PC-3 (cell line): ENCODE data around the gene ARHGAP26. TPM values are rescaled to one million over a fixed set of nuclear protein-coding genes. Genes with fewer than 3 reads are reported as not detected.

Experiments used
- ATAC-seq: fragments of 200-7000 bp; cut with Tn5 transposase; 2 replicates; pipeline ENCODE4 v1.9.1; 2020; ENCODE audit warnings: mild to moderate bottlenecking, moderate library complexity
- BruUV-seq: library from RNA; stranded (reverse); fragments of 400-500 nt; replicated peaks from 2 replicates; lab custom pipeline; 2021; lab: Mats Ljungman, UMichigan
- CTCF ChIA-PET: fragments of 300-600 bp; sonication (Branson Sonifier 250); formaldehyde crosslinking; loops from one replicate; lab custom pipeline; 2022; ENCODE audit warnings: antibody characterized with exemption; lab: Charles Lee
- POLR2A ChIA-PET: fragments of 300-600 bp; sonication (Branson Sonifier 250); formaldehyde crosslinking; loops from one replicate; lab custom pipeline; 2022; ENCODE audit warnings: antibody characterized with exemption; ENCODE audit not compliant: unreplicated experiment; lab: Charles Lee
- DNase-seq: peaks from one replicate; pipeline ENCODE4 v3.0.0-alpha.2; 2015
- H2AFZ ChIP-seq: fragments of 300-600 bp; sonication (generic); 2 replicates; pipeline ENCODE4 v1.6.0; 2016; ENCODE audit warnings: antibody characterized with exemption, low read length
- H3F3A ChIP-seq: fragments of 300-600 bp; sonication (generic); one replicate; pipeline ENCODE4 v1.6.0; 2017; ENCODE audit warnings: antibody characterized with exemption, low read length, control low read depth, mild to moderate bottlenecking; ENCODE audit not compliant: unreplicated experiment
- H3K27ac ChIP-seq: fragments of 300-600 bp; sonication (generic); 2 replicates; pipeline ENCODE4 v1.5.1; 2016; ENCODE audit warnings: mild to moderate bottlenecking, low read length
- H3K27me3 ChIP-seq: fragments of 300-600 bp; sonication (generic); 2 replicates; pipeline ENCODE4 v1.6.1; 2016; ENCODE audit warnings: low read length, mixed read lengths
- H3K36me3 ChIP-seq: fragments of 300-600 bp; sonication (generic); 2 replicates; pipeline ENCODE4 v1.6.1; 2016; ENCODE audit warnings: low read depth, mixed run types, low read length, mixed read lengths
- H3K4me1 ChIP-seq: fragments of 300-600 bp; sonication (generic); 2 replicates; pipeline ENCODE4 v1.5.1; 2016; ENCODE audit warnings: low read length; ENCODE audit not compliant: insufficient read depth
- H3K4me2 ChIP-seq: fragments of 300-600 bp; sonication (generic); 2 replicates; pipeline ENCODE4 v1.6.0; 2016; ENCODE audit warnings: low read length
- H3K4me3 ChIP-seq: fragments of 300-600 bp; sonication (generic); 2 replicates; pipeline ENCODE4 v1.5.1; 2016; ENCODE audit warnings: mild to moderate bottlenecking, low read length, mixed read lengths
- H3K79me2 ChIP-seq: fragments of 300-600 bp; sonication (generic); 2 replicates; pipeline ENCODE4 v1.6.1; 2017; ENCODE audit warnings: low read length, mixed read lengths
- H3K9ac ChIP-seq: fragments of 300-600 bp; sonication (generic); 2 replicates; pipeline ENCODE4 v1.6.0; 2016; ENCODE audit warnings: mild to moderate bottlenecking, low read length
- H3K9me2 ChIP-seq: fragments of 300-600 bp; sonication (generic); replicated peaks from 2 replicates; pipeline ENCODE4 v1.6.1; 2016; ENCODE audit warnings: mixed run types, low read length, mixed read lengths
- H3K9me3 ChIP-seq: fragments of 300-600 bp; sonication (generic); 2 replicates; pipeline ENCODE4 v1.6.1; 2016; ENCODE audit warnings: low read length, mixed read lengths
- H4K20me1 ChIP-seq: fragments of 300-600 bp; sonication (generic); 2 replicates; pipeline ENCODE4 v1.6.1; 2016; ENCODE audit warnings: low read length, mixed read lengths
- CTCF ChIP-seq: fragments of 300-600 bp; sonication (generic); conservative IDR thresholded peaks from 2 replicates; pipeline ENCODE4 v1.5.1; 2017; ENCODE audit warnings: antibody characterized with exemption, low read depth, mild to moderate bottlenecking, low read length
- EZH2 ChIP-seq: fragments of 300-600 bp; sonication (generic); IDR thresholded peaks from one replicate; pipeline ENCODE4 v1.6.1; 2017; ENCODE audit warnings: antibody characterized with exemption, mild to moderate bottlenecking, low read length; ENCODE audit not compliant: unreplicated experiment
- EZH2phosphoT487 ChIP-seq: fragments of 300-600 bp; sonication (generic); IDR thresholded peaks from 2 replicates; pipeline ENCODE4 v1.6.1; 2018; ENCODE audit warnings: mild to moderate bottlenecking, antibody characterized with exemption, low read length, borderline replicate concordance
- intact Hi-C: fragments of 100-400 bp; cut with micrococcal nuclease; formaldehyde crosslinking; loops from 2 replicates; pipeline ENCODE4 v1.9.0; 2023
- total RNA-seq: library from RNA; depleted of rRNA; stranded (reverse); fragments of >200 nt; gene quantifications from 2 replicates; pipeline ENCODE4 v1.2.3, GENCODE V29; 2014

Gene ARHGAP26
- total RNA-seq, 1 experiment from 2014 or later, result 11.7 TPM

GRCh38 chr5:142894749-142895148 is 124.6 kb downstream of the ARHGAP26 start:
- no peaks in the 10 kb centered on the region for H4K20me1 ChIP-seq
- no peaks in the 10 kb centered on the region for H3K9me3 ChIP-seq
- H3K27ac ChIP-seq, result no peak overlapping the region
- H3K9ac ChIP-seq, result no peak overlapping the region
- 0 out of 2 replicates have a peak, but pooled peaks cover 5% of the 10 kb centered on the region for H3K36me3 ChIP-seq
- CTCF ChIA-PET, result no interaction called here
- POLR2A ChIA-PET, result no interaction called here
- no peaks in the 10 kb centered on the region for H3K9me2 ChIP-seq
- DNase-seq (peak; percentile 36), ATAC-seq (no peak)
- H3K4me1 ChIP-seq, result peaks cover 24% of the 10 kb centered on the region
- no peak overlapping the region for H2AFZ ChIP-seq
- intact Hi-C loops, result no loop called here
- H3K4me3 ChIP-seq, result no peak overlapping the region
- no peaks in the 10 kb centered on the region for H3K27me3 ChIP-seq
- no peaks in the 10 kb centered on the region for H3K79me2 ChIP-seq
- BruUV-seq, result no TSS peak
- TF ChIP-seq CTCF, result no peak
- no peak for TF ChIP-seq EZH2
- no peak for TF ChIP-seq EZH2phosphoT487
- H3K4me2 ChIP-seq, result no peak overlapping the region
- no peaks in the 10 kb centered on the region for H3F3A ChIP-seq

DNA sequence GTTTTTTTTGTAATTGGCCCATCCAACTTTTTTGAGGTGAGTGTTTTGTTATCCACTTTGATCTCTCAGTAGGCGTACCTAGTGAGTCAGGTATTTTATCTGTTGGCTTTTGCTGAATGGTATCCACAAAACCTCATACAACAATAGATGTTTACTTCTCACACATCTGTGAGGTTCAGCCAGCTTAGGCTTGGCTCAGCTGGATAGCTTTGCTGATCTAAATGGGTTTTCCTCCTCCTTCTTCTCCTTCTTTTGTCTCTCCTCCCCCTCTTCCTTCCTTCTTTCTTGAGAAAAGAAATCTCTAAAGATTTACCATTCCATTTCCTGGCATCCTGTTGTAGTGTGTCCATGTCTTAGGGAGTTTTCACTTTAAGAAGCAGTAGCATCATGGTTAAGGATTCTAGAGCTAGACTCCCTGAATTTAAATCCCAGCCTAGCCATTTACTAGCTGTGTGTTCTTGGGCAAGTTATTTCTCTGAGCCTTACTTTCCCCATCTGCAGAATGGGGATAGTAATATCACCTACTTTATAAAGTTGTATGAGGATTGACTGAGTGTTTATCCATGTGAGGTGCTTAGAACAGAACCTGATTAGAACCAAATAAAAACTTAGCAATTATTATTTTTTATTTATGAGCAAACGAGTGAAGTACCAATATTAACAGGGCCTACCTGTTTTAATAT is 126.3 kb downstream of the ARHGAP26 start:
- Histone ChIP-seq H3K9me2 (no peaks in the 10 kb centered on the region), H3K79me2 (no peaks in the 10 kb centered on the region), H2AFZ (no peak overlapping the region), H3K27me3 (no peaks in the 10 kb centered on the region), H3K4me3 (no peak overlapping the region), H3K9me3 (no peaks in the 10 kb centered on the region), H3K9ac (no peak overlapping the region), H3K4me2 (peak overlapping the region; percentile 51; the same call in 1 of the 2 replicates), H3F3A (no peaks in the 10 kb centered on the region), H3K36me3 (0 out of 2 replicates have a peak, but pooled peaks cover 5% of the 10 kb centered on the region), H3K4me1 (peaks cover 34% of the 10 kb centered on the region), H4K20me1 (no peaks in the 10 kb centered on the region), H3K27ac (peak overlapping the region; percentile 58)
- ATAC-seq (peak; percentile 75), DNase-seq (peak; percentile 65)
- BruUV-seq, result no TSS peak
- ChIA-PET CTCF (interaction anchor here (0.6 to 1.0 kb wide), 2 partner anchors 8 to 11 kb away, joined by 3 read pairs; no protein-coding TSS in a partner anchor), POLR2A (no interaction called here)
- intact Hi-C loops, result no loop called here
- TF ChIP-seq EZH2phosphoT487, result no peak
- TF ChIP-seq EZH2, result no peak
- no peak for TF ChIP-seq CTCF

DNA sequence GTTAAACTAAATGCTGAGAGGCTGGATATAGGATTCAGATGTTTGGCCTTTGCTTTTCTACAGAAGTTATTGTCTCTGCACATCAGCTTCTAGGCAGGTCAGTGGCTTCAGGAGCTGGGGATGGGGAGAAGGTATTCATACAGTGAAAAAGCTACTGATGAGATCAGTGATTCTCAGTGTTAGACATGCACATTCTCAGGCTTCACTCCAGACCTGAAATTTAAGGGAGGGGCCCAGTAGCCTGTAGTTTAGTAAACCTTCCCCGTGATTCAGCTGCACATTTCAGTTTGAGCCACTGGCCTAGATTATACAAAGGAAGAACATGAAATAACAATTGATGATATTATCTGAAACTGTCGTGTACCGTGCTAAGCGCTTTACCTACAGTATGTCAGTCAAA is 127.2 kb downstream of the ARHGAP26 start:
- H3K4me3 ChIP-seq, result no peak overlapping the region
- ChIA-PET POLR2A (interaction anchor here (0.7 kb wide), 1 partner anchor 116 kb away, joined by 5 read pairs; no protein-coding TSS in a partner anchor), CTCF (no interaction called here)
- 0 out of 2 replicates have a peak, but pooled peaks cover 5% of the 10 kb centered on the region for H3K36me3 ChIP-seq
- intact Hi-C loops, result no loop called here
- no peaks in the 10 kb centered on the region for H3K9me3 ChIP-seq
- H2AFZ ChIP-seq, result no peak overlapping the region
- H3K27ac ChIP-seq, result no peak overlapping the region
- H4K20me1 ChIP-seq, result no peaks in the 10 kb centered on the region
- no TSS peak for BruUV-seq
- H3K4me1 ChIP-seq, result peaks cover 38% of the 10 kb centered on the region
- no peak overlapping the region for H3K4me2 ChIP-seq
- H3K27me3 ChIP-seq, result no peaks in the 10 kb centered on the region
- ATAC-seq (no peak), DNase-seq (no peak)
- H3K9ac ChIP-seq, result no peak overlapping the region
- no peaks in the 10 kb centered on the region for H3K79me2 ChIP-seq
- no peaks in the 10 kb centered on the region for H3F3A ChIP-seq
- H3K9me2 ChIP-seq, result no peaks in the 10 kb centered on the region
- TF ChIP-seq EZH2, result no peak
- TF ChIP-seq CTCF, result no peak
- no peak for TF ChIP-seq EZH2phosphoT487
